GM20000 (cell line): ENCODE results near the gene DSCAML1.

Experiments
- DNase-seq: peaks from one replicate; pipeline ENCODE4 v3.0.0; 2012; ENCODE audit warnings: low spot score
- CTCF ChIP-seq: IDR thresholded peaks from 2 replicates; pipeline ENCODE4 v1.5.1; 2012; ENCODE audit warnings: mild to moderate bottlenecking, control low read depth; ENCODE audit errors: extremely low read depth, missing control alignments

The DSCAML1 gene

DNA sequence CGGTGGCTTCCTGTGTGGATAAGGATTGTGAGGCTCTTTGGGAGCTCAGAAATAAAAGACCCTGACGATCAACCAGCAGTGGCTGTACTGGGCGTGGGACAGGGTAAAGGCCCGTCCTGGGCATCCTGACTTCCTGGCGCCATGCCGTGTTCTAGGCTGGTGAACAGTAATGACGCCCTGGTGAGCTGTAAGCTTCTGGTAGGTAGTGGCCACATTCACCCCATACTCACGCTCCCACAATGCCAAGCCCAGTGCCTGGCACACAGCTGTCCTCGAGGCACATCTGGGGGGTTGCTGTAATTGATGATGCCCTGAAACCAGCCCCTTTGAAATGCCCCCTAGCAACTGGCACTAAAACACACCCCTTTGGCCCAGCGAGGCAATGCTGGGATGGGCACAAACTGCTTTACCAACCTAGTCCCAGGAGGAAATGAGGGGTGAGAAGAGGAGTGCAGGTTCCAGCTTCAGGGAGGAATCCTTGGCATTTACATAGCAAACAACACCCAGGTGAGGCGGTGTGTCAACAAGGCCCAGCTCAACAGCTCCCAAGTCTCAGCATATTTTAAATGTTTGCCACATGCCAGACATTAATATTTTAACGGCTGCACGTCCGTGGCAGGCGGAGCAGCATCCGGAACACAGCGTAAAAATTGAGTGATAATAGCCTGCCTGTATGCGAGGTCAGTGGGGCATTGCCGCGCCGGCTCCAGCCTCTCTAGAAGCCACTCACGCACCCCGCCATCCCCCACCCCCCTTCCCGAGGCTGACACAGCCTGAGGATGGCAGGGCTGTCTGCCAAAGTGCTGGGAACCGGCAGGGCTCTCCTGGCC is 79.3 kb downstream of the DSCAML1 start:
- no peak for DNase-seq

GRCh38 chr11:117716521-117717440 is 80.2 kb downstream of the DSCAML1 start:
- no peak for DNase-seq
- TF ChIP-seq CTCF = no peak

More for the DNA sequence above, 79.3 kb downstream of the DSCAML1 start:
- TF ChIP-seq CTCF = no peak

DNA sequence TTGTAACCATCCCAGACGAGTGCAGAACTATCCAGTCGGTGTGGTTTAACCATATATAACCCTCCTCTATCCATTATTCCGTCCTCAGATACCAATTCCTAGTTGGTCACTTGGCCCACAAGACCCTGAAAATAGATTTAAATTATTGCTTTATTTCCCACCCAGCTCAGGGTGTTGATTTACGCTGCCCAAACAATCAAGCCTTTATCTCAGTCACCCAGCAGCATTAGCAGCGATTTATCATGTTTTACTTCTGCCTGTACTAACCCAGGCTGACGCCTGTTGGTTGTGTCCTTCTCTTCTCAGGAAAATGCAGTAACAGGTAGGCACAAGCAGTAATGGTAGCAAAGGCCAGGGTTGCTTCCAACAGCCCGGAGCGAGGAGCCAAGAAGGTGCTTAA is 81.2 kb downstream of the DSCAML1 start:
- TF ChIP-seq CTCF = no peak
- no peak for DNase-seq

GRCh38 chr11:117713538-117713991 is 83.5 kb downstream of the DSCAML1 start:
- TF ChIP-seq CTCF = no peak
- no peak for DNase-seq

- no peak for TF ChIP-seq CTCF
- DNase-seq = no peak
Measured at GRCh38 chr11:117712530-117712929, 84.5 kb downstream of the DSCAML1 start.

- DNase-seq = no peak
- TF ChIP-seq CTCF = no peak
Measured at GRCh38 chr11:117711331-117711730, 85.7 kb downstream of the DSCAML1 start.

DNA sequence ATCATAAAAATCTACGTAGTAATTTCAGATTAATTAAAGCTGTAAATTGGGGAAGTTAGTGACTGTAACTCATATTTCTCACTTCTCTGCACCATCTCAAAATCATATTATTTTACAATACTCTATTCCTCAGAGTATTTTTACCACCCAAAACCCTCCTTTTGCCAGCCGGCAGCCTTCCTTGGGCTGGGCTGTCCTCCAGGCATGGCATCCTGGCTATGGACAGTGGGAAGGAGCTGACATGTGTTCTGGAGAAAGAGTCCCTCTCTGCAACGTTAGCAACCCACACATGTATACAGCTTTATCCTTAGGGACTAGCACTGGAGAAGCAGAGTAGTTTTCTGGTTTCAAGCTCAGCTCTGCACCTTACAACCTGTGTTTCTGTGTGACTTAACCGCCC is 86.8 kb downstream of the DSCAML1 start:
- no peak for DNase-seq

More for the DNA sequence above, 86.8 kb downstream of the DSCAML1 start:
- no peak for TF ChIP-seq CTCF
